ENCODE results near the gene LSAMP.

GRCh38 chr3:115833074-115833473 lies 612.2 kb downstream of the LSAMP start:
- TF ChIP-seq CTCF (IDR thresholded peaks at IDR 0.05) (no peak), POLR2AphosphoS5 (IDR thresholded peaks at IDR 0.05; ENCODE audit: low read depth, low read length) (no peak), REST (IDR thresholded peaks at IDR 0.05; ENCODE audit: insufficient read depth in 1 of 2, low read depth in 2 of 2, low read length in 1 of 2) (no peak)
